Fibroblast of villous mesenchyme (primary cell): ENCODE measurements around the gene NHSL2. TPM values are rescaled to one million over a fixed set of nuclear protein-coding genes. Genes with fewer than 3 reads are reported as not detected.

Experiments
- DNase-seq: peaks from one replicate; pipeline ENCODE4 v3.0.0-alpha.2; 2010; ENCODE audit warnings: low read depth
- H3K4me3 ChIP-seq: 2 replicates; pipeline ENCODE4 v1.5.1; 2011; ENCODE audit warnings: low read depth, mild to moderate bottlenecking, low read length
- CTCF ChIP-seq: IDR thresholded peaks from 2 replicates; pipeline ENCODE4 v1.5.1; 2012; ENCODE audit warnings: low read depth, mild to moderate bottlenecking, low read length; ENCODE audit not compliant: insufficient read depth
- total RNA-seq: library from RNA; depleted of rRNA; stranded (reverse); fragments of >200 nt; gene quantifications from 2 replicates; pipeline ENCODE4 v1.2.3, GENCODE V29; 2012

NHSL2 gene
- total RNA-seq, 1 donor, result 9.9 TPM

DNA sequence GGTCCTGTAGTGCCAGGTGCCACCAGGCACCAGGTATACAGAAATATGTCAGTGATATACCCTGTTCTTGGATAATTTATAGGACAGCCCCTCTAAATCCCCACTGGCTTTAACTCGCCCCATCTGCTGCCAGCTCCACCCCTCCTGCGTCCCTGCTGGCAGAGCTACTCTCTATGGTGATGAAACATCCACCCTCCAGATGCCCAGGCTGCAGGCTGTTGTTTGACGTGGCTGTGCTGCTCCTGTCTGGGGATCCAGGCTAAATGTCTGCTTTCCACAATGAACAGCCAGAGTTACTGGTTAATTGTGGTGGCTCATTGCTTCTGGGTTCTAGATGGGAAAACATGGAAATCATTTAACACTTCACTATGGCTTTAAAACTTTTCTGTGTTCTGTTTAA, 12.9 kb downstream of the NHSL2 start:
- no peak for TF ChIP-seq CTCF
- H3K4me3 ChIP-seq, result no peak overlapping the region
- no peak for DNase-seq

GRCh38 chrX:71927040-71927439, 16.4 kb downstream of the NHSL2 start:
- H3K4me3 ChIP-seq, result no peak overlapping the region
- TF ChIP-seq CTCF, result no peak
- no peak for DNase-seq

- TF ChIP-seq CTCF, result no peak
- no peak overlapping the region for H3K4me3 ChIP-seq
- no peak for DNase-seq
These were observed 18.2 kb downstream of the NHSL2 start for GRCh38 chrX:71928856-71929255.

GRCh38 chrX:71930298-71930697, 19.7 kb downstream of the NHSL2 start:
- no peak overlapping the region for H3K4me3 ChIP-seq
- DNase-seq, result no peak
- TF ChIP-seq CTCF, result no peak

DNA sequence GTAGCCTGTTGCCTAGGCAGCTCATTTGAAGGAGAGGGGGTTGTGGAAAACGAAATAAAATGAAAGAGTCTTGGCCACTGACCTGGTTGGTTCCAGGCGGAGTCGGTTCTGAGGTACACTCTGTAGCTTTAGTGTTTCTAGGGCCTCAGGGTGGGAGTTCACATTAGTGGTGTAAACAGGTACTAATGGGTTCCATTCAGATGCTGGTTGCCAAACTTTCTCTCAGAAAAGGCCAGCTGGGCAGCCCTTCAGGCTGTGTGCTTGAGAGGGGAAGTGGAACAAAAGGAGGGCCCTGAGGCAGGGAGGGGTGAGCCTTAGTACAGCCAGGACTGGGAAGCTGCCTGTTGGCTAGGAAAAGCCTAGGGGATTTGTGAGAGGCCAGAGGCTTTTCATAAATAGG, 24.8 kb downstream of the NHSL2 start:
- DNase-seq, result no peak
- no peak for TF ChIP-seq CTCF
- H3K4me3 ChIP-seq, result no peak overlapping the region

GRCh38 chrX:71936632-71937031, 26.0 kb downstream of the NHSL2 start:
- no peak for TF ChIP-seq CTCF
- no peak for DNase-seq
- H3K4me3 ChIP-seq, result no peak overlapping the region

- DNase-seq, result no peak
- TF ChIP-seq CTCF, result no peak
These were observed 27.7 kb downstream of the NHSL2 start for GRCh38 chrX:71938371-71938770.

More at GRCh38 chrX:71938371-71938770, 27.7 kb downstream of the NHSL2 start:
- no peak overlapping the region for H3K4me3 ChIP-seq
